GM12878 (cell line): ENCODE results near the gene DUSP16. TPM values are rescaled to one million over a fixed set of nuclear protein-coding genes. Genes with fewer than 3 reads are reported as not detected.
A peak's percentile ranks its signal among the peaks of the same experiment; 100 is the strongest.

Experiments
- BCLAF1 ChIP-seq: fragments of 450-650 bp; IDR thresholded peaks from 2 replicates; pipeline ENCODE4 v1.6.1; 2017; ENCODE audit warnings: antibody characterized with exemption, mild to moderate bottlenecking, moderate library complexity
- CHD1 ChIP-seq: IDR thresholded peaks from 2 replicates; pipeline ENCODE4 v1.6.1; 2012; ENCODE audit warnings: low read depth, low read length, improper control_type of control experiment
- CTCF ChIP-seq, 3 experiments: IDR thresholded peaks in 2 of 3; conservative IDR thresholded peaks in 1 of 3; 2 replicates each; pipeline ENCODE4 v1.5.1; 2011; ENCODE audit warnings: low read depth in 3 of 3, low read length in 3 of 3, mild to moderate bottlenecking in 3 of 3, control low read depth in 2 of 3, moderate library complexity in 2 of 3, inconsistent platforms in 1 of 3, mixed read lengths in 1 of 3; ENCODE audit not compliant: control insufficient read depth in 2 of 3, insufficient read depth in 1 of 3; ENCODE audit errors: extremely low read depth in 1 of 3
- EGR1 ChIP-seq, 2 experiments: IDR thresholded peaks; 1 replicate in 1 of 2; 2 replicates in 1 of 2; pipeline ENCODE4 v1.6.1; 2011 to 2012; ENCODE audit warnings: low read depth in 2 of 2, low read length in 2 of 2, borderline replicate concordance in 1 of 2, mild to moderate bottlenecking in 1 of 2, moderate library complexity in 1 of 2
- IRF4 ChIP-seq: IDR thresholded peaks from 2 replicates; pipeline ENCODE4 v1.6.1; 2011; ENCODE audit warnings: low read depth, low read length
- NKRF ChIP-seq: fragments of 450-650 bp; conservative IDR thresholded peaks from 2 replicates; pipeline ENCODE4 v1.6.1; 2017; ENCODE audit warnings: mild to moderate bottlenecking, moderate library complexity
- TAF1 ChIP-seq: IDR thresholded peaks from 2 replicates; pipeline ENCODE4 v1.6.1; 2011; ENCODE audit warnings: mild to moderate bottlenecking, low read depth, low read length, borderline replicate concordance
- TARDBP ChIP-seq: IDR thresholded peaks from 2 replicates; pipeline ENCODE4 v1.6.1; 2016; ENCODE audit warnings: borderline replicate concordance
- polyA plus RNA-seq, 11 experiments: library from polyadenylated mRNA; depleted of rRNA in 4 of 11; unstranded in 6 of 11; stranded (reverse) in 5 of 11; fragments of >200 nt; fragmentation: Nextera tagmentation in 4 of 11; fragmentation: Illumina TruSeq in 1 of 11; extraction: Ambion mirVana in 4 of 11; extraction: Trizol in 1 of 11; gene quantifications; 1 replicate in 1 of 11; 2 replicates in 10 of 11; pipeline versions ENCODE4 v1.2.1 to v1.2.3, GENCODE V29; 2011 to 2016; ENCODE audit warnings: inconsistent platforms in 2 of 11, missing spikeins in 2 of 11, low read depth in 1 of 11
- total RNA-seq, 4 experiments: library from RNA; depleted of rRNA in 3 of 4; stranded (reverse); fragments of >200 nt in 3 of 4; fragmentation: Illumina TruSeq in 1 of 4; extraction: Trizol in 1 of 4; gene quantifications; 2 replicates each; pipeline versions ENCODE4 v1.2.1 to v1.2.3, GENCODE V29; 2013 to 2021
- TF ChIP-seq, protein P1 (sequence below): fragments of 450-650 bp; formaldehyde crosslinking; IDR thresholded peaks from 2 replicates; pipeline ENCODE4 v1.4.0; 2022; ENCODE audit warnings: mild to moderate bottlenecking, moderate library complexity

The DUSP16 gene
- total and polyA plus RNA-seq, 10 of the 15 experiments (the other 5 are each of a cell fraction or from before 2014, with no cell fraction given) = 3.9 to 75.3 (median 26.8) TPM

- TF ChIP-seq BCLAF1 (no peak), CTCF (IDR thresholded peaks at IDR 0.05 in 2 of 3, conservative IDR thresholded peaks at IDR 0.05 in 1 of 3; ENCODE audit: control insufficient read depth in 2 of 3, extremely low read depth in 1 of 3, insufficient read depth in 1 of 3, low read depth in 3 of 3, low read length in 3 of 3) (peak; percentile 49 to 81 (median 53); a peak in 4 of 6 replicates), IRF4 (0 out of 2 replicates have a peak, but pooled peaks have one; percentile 9), TARDBP (no peak), TAF1 (no peak), EGR1 (IDR thresholded peaks at IDR 0.05; ENCODE audit: borderline replicate concordance in 1 of 2, low read depth in 2 of 2, low read length in 2 of 2) (no peak), CHD1 (no peak), NKRF (no peak)
- TF ChIP-seq, protein P1, sequence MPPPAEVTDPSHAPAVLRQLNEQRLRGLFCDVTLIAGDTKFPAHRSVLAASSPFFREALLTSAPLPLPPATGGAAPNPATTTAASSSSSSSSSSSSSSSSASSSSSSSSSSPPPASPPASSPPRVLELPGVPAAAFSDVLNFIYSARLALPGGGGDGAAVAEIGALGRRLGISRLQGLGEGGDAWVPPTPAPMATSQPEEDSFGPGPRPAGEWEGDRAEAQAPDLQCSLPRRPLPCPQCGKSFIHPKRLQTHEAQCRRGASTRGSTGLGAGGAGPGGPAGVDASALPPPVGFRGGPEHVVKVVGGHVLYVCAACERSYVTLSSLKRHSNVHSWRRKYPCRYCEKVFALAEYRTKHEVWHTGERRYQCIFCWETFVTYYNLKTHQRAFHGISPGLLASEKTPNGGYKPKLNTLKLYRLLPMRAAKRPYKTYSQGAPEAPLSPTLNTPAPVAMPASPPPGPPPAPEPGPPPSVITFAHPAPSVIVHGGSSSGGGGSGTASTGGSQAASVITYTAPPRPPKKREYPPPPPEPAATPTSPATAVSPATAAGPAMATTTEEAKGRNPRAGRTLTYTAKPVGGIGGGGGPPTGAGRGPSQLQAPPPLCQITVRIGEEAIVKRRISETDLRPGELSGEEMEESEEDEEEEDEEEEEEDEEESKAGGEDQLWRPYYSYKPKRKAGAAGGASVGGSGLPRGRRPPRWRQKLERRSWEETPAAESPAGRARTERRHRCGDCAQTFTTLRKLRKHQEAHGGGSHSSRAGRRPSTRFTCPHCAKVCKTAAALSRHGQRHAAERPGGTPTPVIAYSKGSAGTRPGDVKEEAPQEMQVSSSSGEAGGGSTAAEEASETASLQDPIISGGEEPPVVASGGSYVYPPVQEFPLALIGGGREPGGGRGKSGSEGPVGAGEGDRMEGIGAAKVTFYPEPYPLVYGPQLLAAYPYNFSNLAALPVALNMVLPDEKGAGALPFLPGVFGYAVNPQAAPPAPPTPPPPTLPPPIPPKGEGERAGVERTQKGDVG (CRISPR knock-in tag) = no peak
- TF ChIP-seq, all 136 proteins: peak for 20
These were observed 45.9 kb upstream of the DUSP16 start (continued) for GRCh38 chr12:12608557-12608957.
